Smooth muscle cell (in vitro differentiated cells): Measurements from ENCODE around the gene RGS7. TPM values are rescaled to one million over a fixed set of nuclear protein-coding genes. Genes with fewer than 3 reads are reported as not detected.

Source experiments
- DNase-seq: peaks from one replicate; lab custom pipeline; 2025; ENCODE audit not compliant: unreplicated experiment; lab: John Stamatoyannopoulos, UW
- H2AFZ ChIP-seq: fragments of 200-600 bp; sonication (generic); 2 replicates; pipeline ENCODE4 v1.6.0; 2016; ENCODE audit warnings: antibody characterized with exemption, low read depth, mild to moderate bottlenecking
- H3F3A ChIP-seq: fragments of 200-600 bp; sonication (generic); 2 replicates; pipeline ENCODE4 v1.6.0; 2017; ENCODE audit warnings: antibody characterized with exemption, low read depth
- H3K27ac ChIP-seq: fragments of 200-600 bp; sonication (generic); 2 replicates; pipeline ENCODE4 v1.5.1; 2016; ENCODE audit warnings: low read depth, mild to moderate bottlenecking
- H3K27me3 ChIP-seq: fragments of 200-600 bp; sonication (generic); 2 replicates; pipeline ENCODE4 v1.6.1; 2016; ENCODE audit warnings: low read depth, mild to moderate bottlenecking
- H3K36me3 ChIP-seq: fragments of 200-600 bp; sonication (generic); 2 replicates; pipeline ENCODE4 v1.5.1; 2016; ENCODE audit warnings: low read depth
- H3K4me1 ChIP-seq: fragments of 200-600 bp; sonication (generic); 2 replicates; pipeline ENCODE4 v1.5.1; 2016; ENCODE audit warnings: low read depth
- H3K4me2 ChIP-seq: fragments of 200-600 bp; sonication (generic); 2 replicates; pipeline ENCODE4 v1.6.0; 2016; ENCODE audit warnings: mild to moderate bottlenecking
- H3K4me3 ChIP-seq: fragments of 200-600 bp; sonication (generic); 2 replicates; pipeline ENCODE4 v1.5.1; 2016; ENCODE audit warnings: mild to moderate bottlenecking
- H3K79me2 ChIP-seq: fragments of 200-600 bp; sonication (generic); 2 replicates; pipeline ENCODE4 v1.6.0; 2016; ENCODE audit warnings: low read depth, mild to moderate bottlenecking
- H3K9ac ChIP-seq: fragments of 200-600 bp; sonication (generic); 2 replicates; pipeline ENCODE4 v1.6.0; 2016; ENCODE audit warnings: low read depth
- H3K9me3 ChIP-seq: fragments of 200-600 bp; sonication (generic); replicated peaks from 2 replicates; pipeline ENCODE4 v1.5.1; 2016; ENCODE audit warnings: low read depth
- H4K20me1 ChIP-seq: fragments of 200-600 bp; sonication (generic); 2 replicates; pipeline ENCODE4 v1.6.0; 2016; ENCODE audit warnings: low read depth
- CTCF ChIP-seq: fragments of 200-600 bp; sonication (generic); IDR thresholded peaks from 2 replicates; pipeline ENCODE4 v1.5.1; 2017; ENCODE audit warnings: borderline replicate concordance, mild to moderate bottlenecking, antibody characterized with exemption; ENCODE audit not compliant: insufficient read depth, poor library complexity, severe bottlenecking
- WGBS: methylation state at CpG from one replicate; pipeline ENCODE4 v1.1.7; 2016; ENCODE audit warnings: low lambda C conversion rate; 5-methylcytosine and 5-hydroxymethylcytosine counted together
- polyA plus RNA-seq: library from polyadenylated mRNA; unstranded; fragments of >200 nt; fragmentation: Nextera tagmentation; extraction: Ambion mirVana; gene quantifications from 2 replicates; pipeline ENCODE4 v1.2.1, GENCODE V29; 2016
- total RNA-seq: library from RNA; depleted of rRNA; stranded (reverse); fragments of >200 nt; gene quantifications from 2 replicates; pipeline ENCODE4 v1.2.3, GENCODE V29; 2014

Gene RGS7
- total and polyA plus RNA-seq, 2 experiments from 2014 or later, result 0.16 TPM; not detected in 1

- no peaks in the 10 kb centered on the region for H4K20me1 ChIP-seq
- no peak overlapping the region for H3K9ac ChIP-seq
- H3K27ac ChIP-seq, result no peak overlapping the region
- no peaks in the 10 kb centered on the region for H3K9me3 ChIP-seq
- 77% methylated on average over 6 of the region's 6 CpGs for WGBS
- no peaks in the 10 kb centered on the region for H3K79me2 ChIP-seq
- DNase-seq, result no peak
- no peaks in the 10 kb centered on the region for H3F3A ChIP-seq
- H3K27me3 ChIP-seq, result no peaks in the 10 kb centered on the region
- H2AFZ ChIP-seq, result no peak overlapping the region
- H3K36me3 ChIP-seq, result no peaks in the 10 kb centered on the region
- H3K4me2 ChIP-seq, result no peak overlapping the region
- no peak overlapping the region for H3K4me3 ChIP-seq
- H3K4me1 ChIP-seq, result no peaks in the 10 kb centered on the region
- no peak for TF ChIP-seq CTCF
Measured at GRCh38 chr1:241086686-241087085, 270.3 kb downstream of the RGS7 start.

GRCh38 chr1:241083285-241083684, 273.7 kb downstream of the RGS7 start:
- Histone ChIP-seq H3K9me3 (no peaks in the 10 kb centered on the region), H3K27ac (no peak overlapping the region), H3K4me3 (no peak overlapping the region), H2AFZ (no peak overlapping the region), H3K27me3 (no peaks in the 10 kb centered on the region), H3K9ac (no peak overlapping the region), H3K4me1 (no peaks in the 10 kb centered on the region), H3F3A (no peaks in the 10 kb centered on the region), H3K36me3 (no peaks in the 10 kb centered on the region), H3K79me2 (no peaks in the 10 kb centered on the region), H4K20me1 (no peaks in the 10 kb centered on the region), H3K4me2 (no peak overlapping the region)
- DNase-seq, result no peak
- TF ChIP-seq CTCF, result no peak
- WGBS, result 88% methylated on average over 3 of the region's 3 CpGs

GRCh38 chr1:241081473-241081872, 275.5 kb downstream of the RGS7 start:
- Histone ChIP-seq H3K4me3 (no peak overlapping the region), H3K27ac (no peak overlapping the region), H3K9me3 (no peaks in the 10 kb centered on the region), H2AFZ (no peak overlapping the region), H4K20me1 (no peaks in the 10 kb centered on the region), H3K27me3 (no peaks in the 10 kb centered on the region), H3K79me2 (no peaks in the 10 kb centered on the region), H3K4me2 (no peak overlapping the region), H3F3A (no peaks in the 10 kb centered on the region), H3K36me3 (no peaks in the 10 kb centered on the region), H3K4me1 (no peaks in the 10 kb centered on the region), H3K9ac (no peak overlapping the region)
- 82% methylated on average over 2 of the region's 2 CpGs for WGBS
- no peak for TF ChIP-seq CTCF
- no peak for DNase-seq

GRCh38 chr1:241079459-241079858, 277.5 kb downstream of the RGS7 start:
- Histone ChIP-seq H3K36me3 (no peaks in the 10 kb centered on the region), H2AFZ (no peak overlapping the region), H3K79me2 (no peaks in the 10 kb centered on the region), H3K4me3 (no peak overlapping the region), H3K9me3 (no peaks in the 10 kb centered on the region), H3K4me2 (no peak overlapping the region), H3K9ac (no peak overlapping the region), H3K27me3 (no peaks in the 10 kb centered on the region), H3K27ac (no peak overlapping the region), H4K20me1 (no peaks in the 10 kb centered on the region), H3K4me1 (no peaks in the 10 kb centered on the region), H3F3A (no peaks in the 10 kb centered on the region)
- WGBS, result 94% methylated on average over 1 of the region's 1 CpG
- DNase-seq, result no peak
- TF ChIP-seq CTCF, result no peak
